HG02642 (cell line): Measurements from ENCODE around the gene WDR1.

Experiments
- ATAC-seq: cut with Tn5 transposase; IDR thresholded peaks from one replicate; pipeline ENCODE4 v1.9.1; 2021; ENCODE audit warnings: mild to moderate bottlenecking; ENCODE audit not compliant: unreplicated experiment, poor library complexity

Gene WDR1

DNA sequence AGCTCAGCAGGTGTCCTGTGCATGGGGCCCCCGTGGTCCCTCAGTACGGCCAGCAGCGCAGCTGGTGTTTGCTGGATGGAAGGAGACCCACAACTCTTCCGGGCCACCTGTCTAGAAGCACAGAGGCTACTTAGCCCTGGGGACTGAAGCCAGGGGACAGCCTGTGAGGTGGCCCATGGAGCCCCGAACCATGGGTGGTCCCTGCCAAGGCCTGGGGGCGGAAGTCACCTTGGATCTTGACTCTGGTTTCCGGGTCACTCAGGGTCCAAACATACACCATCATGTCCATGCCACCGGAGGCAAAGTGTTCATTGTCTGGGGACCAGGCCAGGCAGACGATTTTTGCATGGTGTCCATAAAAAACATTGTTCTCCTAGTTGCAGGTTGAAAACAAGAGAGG, 39.5 kb downstream of the WDR1 start:
- no peak for ATAC-seq

DNA sequence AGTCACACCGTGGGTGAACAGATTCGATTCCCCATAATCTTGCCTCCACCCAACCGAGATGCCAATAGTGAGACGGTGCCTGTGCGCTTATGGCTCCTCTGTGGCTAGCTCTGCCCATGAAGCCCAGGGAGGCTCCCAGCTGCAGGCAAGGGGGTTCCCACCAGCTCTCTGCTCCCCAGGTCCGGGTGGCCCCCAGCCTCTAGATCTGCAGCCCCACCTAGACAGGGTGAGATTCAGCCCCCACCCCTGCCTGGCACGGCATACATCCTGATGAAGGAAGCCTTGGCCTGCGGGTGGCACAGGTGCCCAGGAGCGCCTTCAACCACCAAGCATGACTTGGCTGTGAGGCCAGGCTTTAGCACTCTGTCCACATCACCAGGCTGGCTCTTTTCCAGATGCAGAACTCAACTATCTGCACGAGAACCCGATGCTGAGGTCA, 40.6 kb downstream of the WDR1 start:
- ATAC-seq, result no peak

DNA sequence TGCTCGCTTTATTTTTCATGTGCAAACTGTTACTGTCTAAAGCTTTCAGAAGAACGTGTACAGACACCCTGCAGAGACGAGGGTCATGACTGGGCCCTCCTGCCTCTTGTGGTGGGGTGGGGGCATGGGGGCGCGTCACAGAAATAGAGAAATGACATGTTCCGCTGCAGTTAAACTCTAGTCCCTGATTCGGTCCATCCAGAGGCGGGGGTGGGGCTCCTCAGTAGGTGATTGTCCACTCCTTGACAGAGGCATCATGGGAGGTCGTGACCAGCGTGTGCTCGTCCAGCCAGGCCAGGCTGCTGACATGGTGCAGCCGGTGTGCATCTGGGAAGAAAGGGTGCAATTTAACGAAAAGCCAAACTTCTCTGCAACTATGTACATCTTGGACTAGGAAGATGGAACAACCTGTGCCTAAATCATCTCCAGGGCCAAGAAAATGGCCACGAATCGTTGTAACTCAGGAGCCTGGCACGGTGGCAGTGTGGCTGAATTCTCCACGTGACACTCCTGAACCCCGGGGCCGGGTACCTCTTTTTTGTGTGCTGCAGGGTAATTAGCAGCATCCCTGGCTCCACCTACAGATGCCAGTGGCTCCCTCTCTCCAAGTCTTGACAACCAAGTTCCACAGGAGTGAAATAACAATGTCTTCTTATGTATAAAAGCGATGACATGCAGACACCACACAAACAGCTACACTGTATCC, 41.3 kb downstream of the WDR1 start:
- no peak for ATAC-seq

DNA sequence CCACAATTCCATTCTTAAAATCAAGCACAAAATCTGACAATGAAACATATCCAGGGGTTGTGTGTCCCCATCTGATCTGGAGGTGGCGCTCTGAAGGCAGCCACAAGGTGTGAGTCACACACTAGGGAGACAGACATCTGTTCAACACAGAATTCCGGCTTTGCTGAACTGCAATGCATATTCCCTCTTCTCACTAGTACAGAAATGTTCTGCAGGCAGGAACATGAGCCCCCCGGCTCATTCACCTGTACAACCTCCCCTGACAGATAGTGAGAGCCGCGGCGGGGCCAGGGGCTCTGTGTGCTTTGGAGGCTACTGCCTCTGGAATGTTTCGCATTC, 41.9 kb downstream of the WDR1 start:
- no peak for ATAC-seq

DNA sequence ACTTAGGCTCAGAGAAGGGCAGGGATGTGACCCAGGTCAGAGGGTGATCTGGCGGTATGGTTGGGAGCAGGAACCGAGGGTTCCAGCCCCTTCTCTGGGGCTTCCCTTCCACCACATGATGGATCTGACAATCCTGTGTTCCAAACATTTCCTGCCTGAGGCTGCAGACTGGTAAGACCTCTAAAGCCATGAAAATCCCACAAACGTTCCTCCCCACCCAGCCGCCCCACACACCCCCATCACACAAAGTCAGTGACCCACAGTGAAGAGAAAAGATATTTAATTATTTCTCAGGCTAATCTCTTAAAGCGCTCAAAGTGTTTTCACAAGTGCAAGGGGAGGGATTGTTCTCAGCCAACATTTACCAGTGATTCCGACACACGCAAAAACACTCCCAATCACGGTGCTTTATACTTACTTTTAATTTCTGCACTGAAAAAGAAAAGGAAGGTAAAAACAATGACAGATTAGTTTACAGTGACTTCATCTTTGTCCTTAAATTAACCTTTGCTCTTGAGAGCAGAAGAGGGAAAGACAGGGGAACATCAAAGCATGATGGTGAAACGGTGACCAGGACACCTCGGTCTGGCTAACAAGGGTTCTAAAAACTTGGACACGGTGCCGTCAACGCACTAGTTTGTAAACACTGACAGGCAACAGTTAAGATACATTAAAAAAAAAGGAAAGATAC, 42.4 kb downstream of the WDR1 start:
- ATAC-seq, result no peak

DNA sequence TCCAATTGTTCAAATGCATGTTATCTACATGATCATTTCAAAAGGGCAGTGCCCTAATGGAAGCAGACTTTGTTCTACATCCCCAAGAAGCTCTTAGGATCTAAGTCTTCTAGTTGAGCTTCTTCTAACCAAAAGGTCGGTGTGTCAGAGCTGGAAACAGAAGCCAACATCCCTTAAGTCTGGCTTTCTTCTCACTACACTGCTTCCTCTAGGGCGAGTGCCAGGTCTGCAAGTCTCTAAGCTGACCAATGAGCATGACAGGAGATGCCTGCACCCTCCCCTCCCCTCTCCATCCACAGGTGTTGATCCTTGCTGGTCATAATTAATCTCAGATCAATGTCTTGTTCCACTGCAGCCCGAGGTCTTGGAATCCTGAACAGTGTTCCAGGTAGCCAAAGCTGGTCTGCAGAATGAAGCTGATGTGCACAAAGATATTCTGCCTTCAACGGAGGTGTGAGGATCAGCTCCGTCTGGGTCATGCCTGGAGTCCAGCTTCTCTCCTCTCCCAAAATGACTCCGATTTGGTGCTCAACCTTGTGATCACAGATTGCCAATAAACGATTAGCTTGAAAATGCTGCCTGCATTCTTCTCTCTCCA, 44.1 kb downstream of the WDR1 start:
- no peak for ATAC-seq

DNA sequence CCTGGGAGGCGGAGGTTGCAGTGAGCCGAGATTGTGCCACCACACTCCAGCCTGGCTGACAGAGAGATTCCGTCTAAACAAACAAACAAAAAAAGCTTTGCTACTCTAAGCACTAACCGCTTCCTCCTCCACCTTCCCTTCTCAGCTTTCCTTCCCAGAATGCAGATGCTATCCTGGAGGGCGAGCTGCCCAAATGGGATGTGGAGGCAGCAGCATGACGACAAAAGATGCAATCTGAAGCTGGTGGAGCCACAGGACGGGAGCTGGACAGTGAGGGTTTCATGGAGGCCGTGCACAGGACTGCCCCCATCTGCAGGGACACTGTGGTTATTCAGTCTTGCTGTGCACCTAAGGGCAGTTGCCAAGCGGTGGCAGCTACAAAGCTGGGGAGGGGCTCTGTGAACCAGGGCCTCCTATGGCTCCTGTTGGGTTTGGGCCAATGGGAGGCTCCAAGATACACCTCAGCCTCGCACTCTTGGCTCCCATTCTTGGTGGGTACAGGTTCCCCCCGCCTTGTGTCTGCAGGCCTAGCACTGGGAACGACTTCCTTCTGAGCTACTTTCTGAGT, 47.4 kb downstream of the WDR1 start:
- ATAC-seq, result no peak

DNA sequence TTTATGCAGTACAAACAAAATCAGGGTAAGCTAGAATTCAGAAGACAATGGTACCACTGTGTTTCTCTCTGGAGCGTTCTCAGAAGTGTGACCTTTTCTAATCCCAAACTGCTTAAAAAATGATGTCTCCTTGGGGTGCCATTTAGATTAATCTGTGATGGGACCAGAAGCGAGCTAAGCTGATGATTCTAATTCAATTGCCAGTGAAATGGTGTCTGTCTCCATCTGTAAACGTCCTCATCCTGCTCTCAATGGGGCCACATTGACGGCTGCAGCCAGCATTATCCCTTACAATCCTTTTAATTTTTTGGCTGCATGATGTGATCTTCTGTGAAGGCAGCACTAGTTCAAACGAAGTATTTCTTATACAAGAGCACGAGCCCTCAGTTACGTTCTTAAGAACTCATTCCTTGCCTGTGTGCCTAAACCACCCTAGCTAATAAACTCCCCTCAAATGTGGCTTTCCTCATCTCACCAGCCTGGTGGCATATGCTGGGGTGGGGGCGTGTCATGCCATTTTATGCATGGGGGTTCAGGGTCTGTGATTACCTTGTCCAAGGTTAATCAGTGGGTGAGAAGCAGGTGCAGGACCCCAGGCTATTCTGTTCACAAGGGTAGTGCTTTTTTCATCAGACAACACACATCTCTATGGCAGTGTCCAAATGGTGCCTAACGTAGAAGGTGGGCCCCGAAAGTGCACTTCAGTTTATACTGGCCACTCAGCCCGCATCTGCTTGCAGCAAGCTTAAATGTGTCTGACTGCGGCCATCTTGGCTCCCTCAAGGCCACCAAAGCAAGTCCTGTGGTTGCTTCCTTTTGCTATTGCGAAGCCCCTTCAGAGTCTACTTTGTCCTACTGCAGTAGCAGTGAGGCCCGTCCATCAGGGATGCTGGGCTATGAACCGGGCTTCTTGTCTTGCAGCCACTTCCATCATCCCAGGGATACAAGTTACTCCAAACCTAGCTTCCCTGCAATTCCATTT, 49.6 kb downstream of the WDR1 start:
- no peak for ATAC-seq

DNA sequence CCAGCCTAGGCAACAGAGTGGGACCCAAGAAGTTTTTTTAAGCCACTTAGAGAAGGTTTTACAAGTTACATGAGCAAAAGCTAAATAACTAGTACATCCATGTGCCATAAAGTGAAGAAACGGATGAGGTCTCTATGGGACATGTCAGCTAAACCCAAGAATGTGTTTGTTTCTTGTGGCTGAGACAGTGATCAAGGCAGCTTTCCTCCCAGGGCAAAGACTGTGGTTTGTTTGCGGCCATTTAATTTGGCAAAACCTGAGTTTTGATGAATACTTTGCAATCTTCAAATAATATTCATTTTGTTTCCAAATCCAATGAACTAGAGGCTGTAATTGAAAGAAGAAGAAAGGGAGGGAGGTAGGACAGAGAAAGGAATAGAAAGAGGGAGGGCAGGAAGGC, 50.4 kb downstream of the WDR1 start:
- no peak for ATAC-seq

DNA sequence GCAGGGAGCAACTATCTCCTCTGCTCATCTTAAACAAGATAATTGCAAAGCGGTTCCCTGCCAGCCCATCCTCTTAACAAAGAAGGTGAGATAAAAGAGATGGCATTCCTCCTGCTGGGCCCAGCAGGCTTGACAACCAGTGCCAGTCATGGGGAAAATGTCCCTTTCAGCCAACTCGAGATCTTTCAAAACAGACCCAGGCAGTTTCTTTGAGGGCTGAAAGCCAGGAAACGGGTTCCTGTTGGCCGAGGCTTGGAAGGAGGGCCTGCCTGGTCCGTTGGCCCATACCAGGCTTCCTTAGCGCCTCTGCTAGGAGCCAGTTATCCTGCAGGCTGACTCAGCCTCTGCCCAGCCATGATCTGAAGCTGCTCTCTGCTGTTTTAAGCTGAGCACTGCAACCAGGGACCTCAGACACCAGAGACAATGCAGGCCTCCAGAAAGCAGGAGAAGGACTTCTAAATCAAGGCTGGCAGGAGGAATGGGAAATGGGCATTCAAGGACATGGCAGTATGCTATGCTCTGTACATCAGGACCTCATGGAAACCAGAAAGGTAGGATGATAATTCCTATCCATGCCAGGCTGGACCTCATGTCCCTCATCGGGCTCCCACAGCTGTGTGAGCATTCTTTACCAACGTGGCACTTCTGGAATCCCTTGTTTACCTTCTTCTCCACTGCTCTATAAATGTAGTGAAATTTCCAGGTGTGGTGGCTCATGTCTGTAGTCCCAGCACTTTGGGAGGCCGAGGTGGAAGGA, 52.9 kb downstream of the WDR1 start:
- ATAC-seq, result no peak

DNA sequence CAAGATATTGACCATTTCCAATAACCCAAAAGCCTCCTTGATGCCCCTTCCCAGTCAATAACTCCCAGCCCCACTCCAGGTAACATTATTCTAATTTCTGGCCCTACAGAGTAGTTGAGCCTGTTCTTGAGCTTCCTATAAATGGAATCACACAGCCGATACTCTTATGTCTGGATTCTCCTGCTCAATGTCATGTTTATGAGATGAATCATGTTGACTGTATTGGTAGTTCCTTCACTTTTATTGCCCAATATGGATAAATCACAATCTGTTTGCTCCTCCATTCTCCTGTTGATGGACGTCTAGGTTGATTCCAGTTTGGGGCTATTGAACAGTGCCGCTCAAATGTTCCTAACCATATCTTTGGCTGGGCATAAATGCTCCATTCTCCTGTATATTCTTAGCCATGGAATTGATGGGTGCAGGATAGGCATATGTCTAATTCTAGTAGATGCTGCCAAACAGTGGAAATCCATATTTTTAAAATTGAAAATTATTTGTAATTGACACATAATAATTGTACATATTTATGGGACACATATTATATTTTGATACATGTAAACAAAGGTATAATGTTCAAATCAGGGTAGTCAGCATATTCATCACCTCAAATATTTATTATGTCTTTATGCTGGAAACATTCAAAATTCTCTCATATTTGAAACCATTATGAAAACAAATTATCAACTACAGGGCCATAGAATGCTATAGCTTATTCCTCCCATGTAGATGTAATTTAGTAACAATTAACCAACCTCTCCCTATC, 54.8 kb downstream of the WDR1 start:
- ATAC-seq, result no peak

DNA sequence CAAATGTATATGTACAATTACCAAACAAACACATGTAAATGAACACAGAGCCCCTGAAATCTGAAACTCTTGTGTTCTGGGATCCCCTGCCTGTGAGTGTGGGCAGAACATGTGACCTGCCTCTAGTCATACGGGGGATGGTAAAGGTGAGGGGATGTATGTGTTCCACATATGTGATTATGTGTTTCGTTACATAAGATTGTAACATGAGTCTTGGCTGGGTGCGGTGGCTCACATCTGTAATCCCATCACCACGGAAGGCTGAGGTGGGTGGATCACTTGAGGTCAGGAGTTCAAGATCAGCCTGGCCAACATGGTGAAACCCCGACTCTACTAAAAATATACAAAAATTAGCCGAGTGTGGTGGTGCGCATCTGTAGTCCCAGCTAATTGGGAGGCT, 58.2 kb downstream of the WDR1 start:
- no peak for ATAC-seq

DNA sequence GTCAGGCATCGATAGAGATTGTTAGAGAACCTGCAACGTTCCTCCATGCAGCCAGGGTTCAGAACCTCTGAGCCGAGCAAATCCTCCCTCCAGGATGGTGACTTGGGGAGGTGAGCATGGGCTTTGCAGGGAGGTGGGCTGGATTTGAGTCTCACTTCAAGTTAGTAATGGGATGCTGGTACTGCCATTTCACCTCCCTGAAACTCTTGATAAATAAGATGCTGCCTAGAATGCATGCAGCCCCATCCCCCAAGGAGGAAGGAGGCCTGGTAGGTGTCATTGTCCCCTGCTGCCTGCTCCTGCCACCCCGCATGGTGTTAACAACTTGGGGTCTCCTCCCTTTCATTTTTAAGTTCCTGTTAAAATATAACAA, 59.6 kb downstream of the WDR1 start:
- no peak for ATAC-seq

DNA sequence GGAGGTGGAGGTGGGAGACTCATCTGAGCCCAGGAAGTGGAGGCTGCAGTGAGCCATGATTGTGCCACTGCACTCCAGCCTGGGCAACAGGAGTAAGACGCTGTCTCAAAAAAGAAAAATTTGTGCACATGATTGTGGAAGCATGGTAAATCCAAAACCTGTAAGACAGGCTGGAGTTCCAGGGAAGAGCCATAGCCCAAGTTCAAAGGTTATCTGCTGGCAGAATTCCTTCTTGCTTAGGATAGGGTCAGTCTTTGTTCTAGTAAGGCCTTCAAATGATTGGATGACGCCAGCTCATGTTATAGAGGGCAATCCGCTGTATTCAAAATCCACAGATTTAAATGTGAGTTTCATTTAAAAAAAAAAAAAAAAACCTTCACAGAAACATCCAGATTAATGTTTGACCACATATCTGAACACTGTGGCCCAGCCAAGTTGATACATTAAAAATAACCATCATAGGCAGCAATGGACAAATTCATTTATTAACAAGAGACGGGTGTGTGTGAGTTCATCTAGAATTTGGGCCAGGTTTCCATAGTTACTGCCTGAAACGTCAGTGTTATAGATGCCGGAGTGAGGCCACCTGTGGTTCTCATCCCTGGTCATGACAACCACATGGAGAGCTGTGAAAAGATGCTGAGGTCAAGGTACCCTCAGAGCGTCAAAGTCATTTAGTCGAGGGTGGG, 60.1 kb downstream of the WDR1 start:
- no peak for ATAC-seq

DNA sequence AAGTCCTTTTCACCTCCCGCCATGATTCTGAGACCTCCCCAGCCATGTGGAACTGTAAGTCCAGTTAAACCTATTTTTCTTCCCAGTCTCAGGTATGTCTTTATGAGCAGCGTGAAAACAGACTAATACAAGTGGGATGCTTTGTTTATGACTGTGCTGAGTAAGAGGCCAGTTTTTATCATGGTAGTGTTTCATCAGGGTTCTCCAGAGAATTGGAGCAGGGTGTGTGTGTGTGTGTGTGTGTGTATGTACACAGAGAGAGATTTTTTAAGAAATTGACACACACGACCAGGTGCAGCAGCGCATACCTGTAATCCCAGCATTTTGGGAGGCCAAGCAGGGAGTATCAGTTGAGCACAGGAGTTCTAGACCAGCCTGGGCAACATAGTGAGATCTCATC, 60.7 kb downstream of the WDR1 start:
- no peak for ATAC-seq

DNA sequence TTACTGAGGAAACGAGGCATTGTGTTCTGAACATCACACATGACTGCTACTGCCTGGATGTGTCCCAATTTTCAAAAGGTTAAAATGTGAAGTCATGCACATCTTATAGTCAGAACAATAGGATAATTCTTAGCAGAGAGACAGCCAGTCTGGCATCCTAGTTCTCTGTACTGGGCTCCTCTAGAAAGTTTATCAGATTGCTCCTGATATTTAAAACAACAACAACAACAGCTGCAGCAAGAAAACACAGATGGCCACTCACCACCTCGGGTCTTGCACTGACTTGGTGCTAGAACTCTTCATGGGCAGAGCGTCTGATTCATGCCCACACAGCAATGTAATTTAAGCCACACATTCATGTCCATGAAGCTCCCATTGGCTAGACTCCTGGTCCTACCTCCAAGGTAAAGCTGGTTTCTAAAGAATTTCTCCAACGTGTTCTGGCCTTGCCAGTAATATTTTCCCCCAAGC, 62.0 kb downstream of the WDR1 start:
- no peak for ATAC-seq

DNA sequence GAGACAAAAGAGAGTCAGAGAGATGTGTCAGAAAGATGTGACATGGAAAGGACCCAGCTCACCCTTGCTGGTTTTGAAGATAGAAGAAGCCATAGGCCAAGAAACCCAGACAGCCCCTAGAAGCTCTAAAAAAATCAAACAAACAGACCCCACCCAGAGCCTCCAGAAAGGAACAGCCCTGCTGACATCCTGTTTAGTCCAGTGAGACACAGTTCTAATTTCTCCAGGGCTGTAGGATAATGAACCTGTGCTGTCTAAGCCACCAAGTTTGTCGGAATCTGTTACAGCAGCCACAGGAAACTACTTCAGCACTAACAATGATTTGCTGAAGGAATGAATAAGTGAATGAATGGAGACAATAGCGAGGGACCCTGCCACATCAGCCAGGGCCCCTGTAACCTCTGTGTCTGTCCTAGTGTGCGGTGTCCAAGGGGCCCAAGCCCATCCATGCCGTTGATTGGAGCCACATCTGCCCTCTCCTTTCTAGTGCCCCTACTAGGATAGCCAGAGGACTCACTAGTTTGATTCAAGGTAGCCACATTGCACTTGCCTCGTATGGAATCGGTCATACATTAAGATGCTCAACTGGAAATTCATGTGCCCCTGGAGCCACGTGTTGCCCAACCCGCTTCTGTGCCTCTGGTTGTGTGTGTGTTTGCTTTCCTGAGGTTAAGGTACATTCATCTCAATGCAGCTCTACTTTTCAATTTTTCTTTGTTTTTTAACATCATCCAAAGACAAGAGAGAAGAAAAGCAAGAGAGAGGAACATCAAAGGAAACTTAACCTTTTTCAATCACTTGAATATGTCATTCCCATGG, 62.8 kb downstream of the WDR1 start:
- ATAC-seq, result no peak
